ENCODE measurements around the gene COMMD4. TPM values are rescaled to one million over a fixed set of nuclear protein-coding genes. Genes with fewer than 3 reads are reported as not detected.
"Not testable (repeated sequence)": the region's sequence is repeated elsewhere in the genome, so short reads cannot be mapped to it uniquely, and the experiment has no call there.

The COMMD4 gene
- total RNA-seq (10 to 100 TPM; 33.7 to 39.3 (median 38.1) TPM), polyA plus RNA-seq (52.1 TPM)
- long read RNA-seq, donor 1, full-length matches to known transcripts, result 22 of 25 reads
- long read RNA-seq, donor 1, partial matches to known transcripts, result 0 of 25 reads
- long read RNA-seq, donor 1, other reads (novel, unspliced or antisense), result 3 of 25 reads
- long read RNA-seq, donor 2, full-length matches to known transcripts, result 9 of 13 reads
- long read RNA-seq, donor 2, partial matches to known transcripts, result 3 of 13 reads
- long read RNA-seq, donor 2, other reads (novel, unspliced or antisense), result 1 of 13 reads
- long read RNA-seq, donor 3, transcript COMMD4-201 (8 exons, 1,067 nt), result major isoform, 18 of 27 reads
- long read RNA-seq, donor 3, partial matches to known transcripts, result 4 of 27 reads
- long read RNA-seq, donor 3, other reads (novel, unspliced or antisense), result 3 of 27 reads
- long read RNA-seq, donor 4, full-length matches to known transcripts, result 8 of 13 reads
- long read RNA-seq, donor 4, partial matches to known transcripts, result 3 of 13 reads
- long read RNA-seq, donor 4, other reads (novel, unspliced or antisense), result 2 of 13 reads

DNA sequence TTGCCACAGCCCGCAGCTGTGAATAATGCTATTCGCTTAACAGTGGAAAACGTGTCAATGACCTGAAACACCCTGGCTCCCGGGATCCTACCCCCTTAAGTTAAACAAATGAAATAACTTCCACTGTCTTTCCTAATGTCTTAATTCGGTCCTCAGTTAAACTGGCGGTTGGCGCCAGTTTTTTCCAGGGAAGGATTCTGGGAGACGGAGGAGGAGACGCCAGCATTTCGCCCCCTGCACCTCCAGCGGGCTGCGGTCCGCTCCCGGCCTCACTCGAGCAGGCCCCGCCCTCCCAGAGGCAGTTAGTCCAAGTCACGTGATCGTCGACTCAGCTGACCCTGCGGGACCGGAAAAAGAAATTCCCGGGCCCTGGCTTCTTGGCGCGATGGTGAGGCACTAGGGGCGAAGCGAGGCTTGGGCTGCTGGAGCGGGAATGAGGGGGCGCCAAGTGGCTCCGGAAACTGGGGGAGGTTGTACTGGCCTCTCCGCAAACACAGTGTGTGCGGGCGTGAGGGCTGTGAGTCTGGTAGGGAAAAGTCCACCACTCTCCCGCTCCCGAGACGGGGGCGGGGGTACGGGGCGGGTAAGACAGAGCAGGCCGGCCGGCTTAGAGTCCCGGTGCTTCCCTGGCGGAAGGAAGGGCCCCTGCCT is at the start of gene COMMD4:
Gene COMMD4 (plus strand): TSS at position 359 of the 651 bp plus-strand sequence. CDS start 27 bp downstream, at position 386.
- under 1% methylated on average over 42 of the region's 42 CpGs for WGBS
- H3K27ac ChIP-seq (ENCODE audit: low read length), result peak within 1 kb of the TSS; percentile 61
- peak; percentile 92 for ATAC-seq

GRCh38 chr15:75293660-75294059 is 42.2 kb upstream of the COMMD4 start:
- 78% methylated on average over 6 of the region's 18 CpGs for WGBS
- H3K4me3 ChIP-seq (ENCODE audit: low read length); H3K9me3 ChIP-seq (ENCODE audit: control insufficient read depth, low read length); intact Hi-C loops (cut with DNase I); H3K4me1 ChIP-seq (ENCODE audit: control insufficient read depth, insufficient read depth, low read length); H3K27me3 ChIP-seq (ENCODE audit: control insufficient read depth, insufficient read depth); ATAC-seq; H3K27ac ChIP-seq (ENCODE audit: low read length); DNase-seq: not testable (repeated sequence)

More for the DNA sequence above, at the start of gene COMMD4:
- intact Hi-C loops (cut with DNase I), result no loop called here
- DNase-seq, result peak; percentile 97 to 99 (median 97)
- no peaks in the 10 kb centered on the region for H3K9me3 ChIP-seq (ENCODE audit: control insufficient read depth, low read length)
- H3K27me3 ChIP-seq (ENCODE audit: control insufficient read depth, insufficient read depth), result no peaks in the 10 kb centered on the region
- peak within 1 kb of the TSS; percentile 86 for H3K4me3 ChIP-seq (ENCODE audit: low read length)
- peaks cover 6% of the 10 kb centered on the region for H3K4me1 ChIP-seq (ENCODE audit: control insufficient read depth, insufficient read depth, low read length)

- H3K4me1 ChIP-seq (ENCODE audit: control insufficient read depth, insufficient read depth, low read length); H3K27ac ChIP-seq (ENCODE audit: low read length); DNase-seq; H3K4me3 ChIP-seq (ENCODE audit: low read length); H3K9me3 ChIP-seq (ENCODE audit: control insufficient read depth, low read length); H3K27me3 ChIP-seq (ENCODE audit: control insufficient read depth, insufficient read depth); intact Hi-C loops (cut with DNase I): not testable (repeated sequence)
- peak; percentile 50 to 73 for ATAC-seq
- 82% methylated on average over 6 of the region's 13 CpGs for WGBS
Measured at GRCh38 chr15:75298541-75299310, 37.1 kb upstream of the COMMD4 start.

DNA sequence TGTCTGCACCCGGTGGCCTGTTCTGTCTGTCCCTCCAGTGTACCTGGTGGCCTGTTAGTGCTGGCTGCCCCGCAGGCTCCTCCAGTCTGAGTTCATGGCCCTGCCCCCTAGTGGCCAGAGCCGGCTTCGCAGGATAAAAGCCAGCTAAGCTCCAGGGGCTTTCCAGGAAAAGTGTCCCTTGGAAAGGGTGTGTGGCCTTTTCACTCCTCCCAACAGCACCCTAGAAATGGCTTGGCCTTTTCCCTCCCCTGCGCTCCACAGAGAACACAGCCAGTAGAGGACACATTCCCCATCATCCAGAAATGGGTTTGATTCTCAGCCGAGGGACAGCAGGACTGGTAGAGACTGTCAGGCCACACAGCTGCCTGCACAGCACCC is 36.6 kb upstream of the COMMD4 start:
- intact Hi-C loops (cut with DNase I); H3K27ac ChIP-seq (ENCODE audit: low read length); H3K4me3 ChIP-seq (ENCODE audit: low read length); H3K9me3 ChIP-seq (ENCODE audit: control insufficient read depth, low read length); H3K4me1 ChIP-seq (ENCODE audit: control insufficient read depth, insufficient read depth, low read length); H3K27me3 ChIP-seq (ENCODE audit: control insufficient read depth, insufficient read depth): not testable (repeated sequence)
- 20% methylated on average over 6 of the region's 6 CpGs for WGBS
- ATAC-seq (peak; percentile 81 to 87), DNase-seq (peak; percentile 57 to 84 (median 83))

- ATAC-seq; DNase-seq; H3K27ac ChIP-seq (ENCODE audit: low read length); H3K4me3 ChIP-seq (ENCODE audit: low read length); H3K4me1 ChIP-seq (ENCODE audit: control insufficient read depth, insufficient read depth, low read length); H3K27me3 ChIP-seq (ENCODE audit: control insufficient read depth, insufficient read depth); intact Hi-C loops (cut with DNase I); H3K9me3 ChIP-seq (ENCODE audit: control insufficient read depth, low read length): not testable (repeated sequence)
- 63% methylated on average over 5 of the region's 6 CpGs for WGBS
Measured at GRCh38 chr15:75300026-75300425, 35.8 kb upstream of the COMMD4 start.

DNA sequence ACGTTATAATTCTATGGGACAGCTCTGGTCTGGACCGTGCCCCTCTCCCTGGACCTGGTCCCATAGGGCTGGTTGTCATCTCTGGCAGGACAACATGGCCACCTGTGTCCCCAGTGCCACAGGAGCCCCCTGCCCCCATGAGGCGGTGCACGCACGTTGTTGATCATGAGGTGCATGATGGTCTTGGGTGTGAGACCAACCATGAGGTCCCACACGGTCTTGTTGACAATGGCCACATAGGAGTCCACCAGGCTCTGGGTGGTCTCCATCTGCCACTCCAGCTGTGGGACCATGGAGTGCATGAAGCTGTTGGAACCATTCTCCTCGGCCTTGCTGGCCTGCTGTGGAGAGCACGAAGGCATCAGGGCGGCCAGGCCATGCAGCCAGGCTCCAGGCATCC is 33.5 kb upstream of the COMMD4 start:
- intact Hi-C loops (cut with DNase I), result no loop called here
- ATAC-seq (no peak), DNase-seq (no peak)
- 86% methylated on average over 9 of the region's 9 CpGs for WGBS
- Histone ChIP-seq H3K4me1 (ENCODE audit: control insufficient read depth, insufficient read depth, low read length) (no peaks in the 10 kb centered on the region), H3K27me3 (ENCODE audit: control insufficient read depth, insufficient read depth) (no peaks in the 10 kb centered on the region), H3K4me3 (ENCODE audit: low read length) (no peak overlapping the region), H3K9me3 (ENCODE audit: control insufficient read depth, low read length) (no peaks in the 10 kb centered on the region), H3K27ac (ENCODE audit: low read length) (no peak overlapping the region)

DNA sequence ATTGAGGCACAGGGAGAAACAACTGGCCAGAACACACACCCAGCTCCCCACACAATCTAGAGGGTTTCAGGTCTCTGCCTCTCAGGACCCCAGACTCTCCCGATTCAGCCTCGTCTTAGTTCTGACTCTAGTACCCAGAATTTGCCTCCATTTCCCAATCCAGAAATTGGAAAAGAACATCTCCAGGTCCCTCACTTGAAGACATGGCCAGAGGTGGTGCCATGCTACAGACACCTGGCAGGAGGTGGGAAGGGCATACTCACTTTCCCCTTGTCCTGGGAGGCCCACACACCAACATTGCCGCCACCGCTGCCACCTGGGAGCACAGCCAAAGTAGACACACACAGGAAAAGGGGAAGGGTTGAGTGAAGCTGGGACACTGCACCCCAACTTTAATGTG is 33.1 kb upstream of the COMMD4 start:
- 90% methylated on average over 4 of the region's 4 CpGs for WGBS
- H3K9me3 ChIP-seq (ENCODE audit: control insufficient read depth, low read length); H3K4me3 ChIP-seq (ENCODE audit: low read length); H3K27ac ChIP-seq (ENCODE audit: low read length); intact Hi-C loops (cut with DNase I); H3K4me1 ChIP-seq (ENCODE audit: control insufficient read depth, insufficient read depth, low read length); ATAC-seq; DNase-seq; H3K27me3 ChIP-seq (ENCODE audit: control insufficient read depth, insufficient read depth): not testable (repeated sequence)

DNA sequence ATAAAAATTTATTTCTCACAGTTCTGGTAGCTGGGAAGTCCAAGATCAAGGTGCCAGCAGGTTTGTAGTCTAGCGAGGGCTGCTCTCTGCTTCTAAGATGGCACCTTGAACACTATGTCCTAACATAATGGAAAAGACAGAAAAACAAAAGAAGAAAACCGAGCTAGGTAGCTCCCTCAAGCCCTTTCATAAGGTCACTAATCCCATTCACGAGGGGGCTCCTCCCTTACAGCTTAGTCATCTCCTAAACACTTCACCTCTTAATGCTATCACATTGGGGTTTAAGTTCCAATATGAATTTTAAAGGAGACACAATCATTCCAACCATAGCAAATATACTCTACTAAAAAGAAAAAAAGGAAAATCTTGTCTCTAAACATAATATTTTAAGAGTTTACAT is 29.7 kb upstream of the COMMD4 start:
- DNase-seq (no peak), ATAC-seq (no peak)
- H3K27me3 ChIP-seq (ENCODE audit: control insufficient read depth, insufficient read depth), result no peaks in the 10 kb centered on the region
- 67% methylated on average over 3 of the region's 3 CpGs for WGBS
- intact Hi-C loops (cut with DNase I), result no loop called here
- no peaks in the 10 kb centered on the region for H3K9me3 ChIP-seq (ENCODE audit: control insufficient read depth, low read length)
- no peak overlapping the region for H3K4me3 ChIP-seq (ENCODE audit: low read length)
- no peak overlapping the region for H3K27ac ChIP-seq (ENCODE audit: low read length)
- no peaks in the 10 kb centered on the region for H3K4me1 ChIP-seq (ENCODE audit: control insufficient read depth, insufficient read depth, low read length)

DNA sequence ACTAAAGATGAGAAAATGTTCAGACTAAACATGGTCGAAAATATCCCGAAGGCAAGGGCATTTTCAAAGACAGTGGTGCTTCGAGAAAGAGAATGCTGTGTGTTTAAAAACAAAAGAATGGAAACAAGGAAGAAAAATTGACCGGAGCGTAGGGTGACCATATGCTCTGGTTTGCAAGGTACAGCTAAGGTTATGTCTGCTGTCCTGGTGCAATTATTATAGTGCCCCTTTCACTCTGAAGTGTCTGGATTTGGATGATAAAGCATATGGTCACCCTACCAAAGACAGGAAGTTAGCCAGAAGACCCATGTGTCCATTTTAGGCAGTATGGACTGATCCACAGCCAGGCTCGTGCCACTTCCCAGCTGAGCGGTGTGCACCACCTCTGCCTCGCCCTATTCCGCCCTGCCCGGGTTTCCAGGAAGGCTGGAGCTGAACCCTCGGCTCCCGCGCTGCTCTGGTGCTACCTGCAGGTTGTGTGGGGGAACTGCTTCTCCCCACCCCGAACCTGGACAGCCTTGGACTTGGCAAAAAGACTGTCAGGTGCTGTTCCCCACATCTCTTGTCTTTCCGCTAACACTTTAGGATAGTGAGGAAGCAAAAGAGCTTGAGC is 28.0 kb upstream of the COMMD4 start:
- no peak overlapping the region for H3K4me3 ChIP-seq (ENCODE audit: low read length)

GRCh38 chr15:75309711-75310110 is 26.2 kb upstream of the COMMD4 start:
- H3K4me3 ChIP-seq (ENCODE audit: low read length), result no peak overlapping the region
- H3K27ac ChIP-seq (ENCODE audit: low read length), result no peak overlapping the region
- ATAC-seq (no peak), DNase-seq (no peak)
- H3K9me3 ChIP-seq (ENCODE audit: control insufficient read depth, low read length), result no peaks in the 10 kb centered on the region
- H3K27me3 ChIP-seq (ENCODE audit: control insufficient read depth, insufficient read depth), result no peaks in the 10 kb centered on the region
- no peaks in the 10 kb centered on the region for H3K4me1 ChIP-seq (ENCODE audit: control insufficient read depth, insufficient read depth, low read length)
- intact Hi-C loops (cut with DNase I), result no loop called here

More for the DNA sequence above, 28.0 kb upstream of the COMMD4 start:
- Histone ChIP-seq H3K27ac (ENCODE audit: low read length) (no peak overlapping the region), H3K4me1 (ENCODE audit: control insufficient read depth, insufficient read depth, low read length) (no peaks in the 10 kb centered on the region), H3K27me3 (ENCODE audit: control insufficient read depth, insufficient read depth) (no peaks in the 10 kb centered on the region), H3K9me3 (ENCODE audit: control insufficient read depth, low read length) (no peaks in the 10 kb centered on the region)
- 34% methylated on average over 15 of the region's 15 CpGs for WGBS
- DNase-seq (peak in 1 of 3 donors; percentile 21), ATAC-seq (peak in 1 of 2 donors; percentile 51)
- intact Hi-C loops (cut with DNase I), result no loop called here

Measured in right cardiac atrium (tissue), 5 donors.